ENCODE results near the gene RNU4-1.

RNU4-1 gene

DNA sequence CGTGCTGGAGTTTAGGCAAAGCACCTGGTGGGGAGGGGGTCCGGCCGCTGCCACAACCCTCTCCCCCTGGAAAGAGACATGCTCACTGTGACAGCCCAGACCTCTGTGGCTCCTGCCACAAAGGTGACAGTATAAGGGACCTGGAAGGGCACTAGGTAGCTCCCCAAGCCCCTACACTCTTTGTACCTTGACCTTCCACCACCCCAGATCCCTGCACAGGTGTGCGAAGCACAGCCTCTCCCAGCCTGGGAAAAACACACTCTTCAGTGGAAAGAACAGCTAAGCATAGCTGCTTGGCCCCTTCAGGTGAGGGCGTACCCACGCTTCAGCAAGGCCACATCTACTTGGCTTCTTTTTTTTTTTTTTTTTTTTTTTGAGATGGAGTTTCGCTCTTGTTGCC lies 39.5 kb upstream of the RNU4-1 start:
- TF ChIP-seq ZFP3 (CRISPR knock-in tag; IDR thresholded peaks at IDR 0.05), result no peak
- TF ChIP-seq TOX (CRISPR knock-in tag; IDR thresholded peaks at IDR 0.05; ENCODE audit: borderline replicate concordance), result no peak
- TF ChIP-seq SNAI2 (CRISPR knock-in tag; IDR thresholded peaks at IDR 0.05), result no peak
- TF ChIP-seq ZNF565 (CRISPR knock-in tag; conservative IDR thresholded peaks at IDR 0.05; ENCODE audit: low read depth), result no peak
- TF ChIP-seq, protein P1, sequence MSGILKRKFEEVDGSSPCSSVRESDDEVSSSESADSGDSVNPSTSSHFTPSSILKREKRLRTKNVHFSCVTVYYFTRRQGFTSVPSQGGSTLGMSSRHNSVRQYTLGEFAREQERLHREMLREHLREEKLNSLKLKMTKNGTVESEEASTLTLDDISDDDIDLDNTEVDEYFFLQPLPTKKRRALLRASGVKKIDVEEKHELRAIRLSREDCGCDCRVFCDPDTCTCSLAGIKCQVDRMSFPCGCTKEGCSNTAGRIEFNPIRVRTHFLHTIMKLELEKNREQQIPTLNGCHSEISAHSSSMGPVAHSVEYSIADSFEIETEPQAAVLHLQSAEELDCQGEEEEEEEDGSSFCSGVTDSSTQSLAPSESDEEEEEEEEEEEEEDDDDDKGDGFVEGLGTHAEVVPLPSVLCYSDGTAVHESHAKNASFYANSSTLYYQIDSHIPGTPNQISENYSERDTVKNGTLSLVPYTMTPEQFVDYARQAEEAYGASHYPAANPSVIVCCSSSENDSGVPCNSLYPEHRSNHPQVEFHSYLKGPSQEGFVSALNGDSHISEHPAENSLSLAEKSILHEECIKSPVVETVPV (CRISPR knock-in tag; IDR thresholded peaks at IDR 0.05), result no peak
- no peak for TF ChIP-seq ZNF70 (CRISPR knock-in tag; IDR thresholded peaks at IDR 0.05)
- TF ChIP-seq ISL1 (CRISPR knock-in tag; IDR thresholded peaks at IDR 0.05), result no peak
- no peak for TF ChIP-seq OSR1 (CRISPR knock-in tag; IDR thresholded peaks at IDR 0.05)
- TF ChIP-seq TCF4 (CRISPR knock-in tag; IDR thresholded peaks at IDR 0.05; ENCODE audit: borderline replicate concordance), result no peak
- no peak for TF ChIP-seq ESRRG (CRISPR knock-in tag; IDR thresholded peaks at IDR 0.05)
- no peak for TF ChIP-seq ZFP30 (CRISPR knock-in tag; IDR thresholded peaks at IDR 0.05)
- TF ChIP-seq PPARA (CRISPR knock-in tag; IDR thresholded peaks at IDR 0.05; ENCODE audit: borderline replicate concordance), result no peak
- TF ChIP-seq, protein P2, sequence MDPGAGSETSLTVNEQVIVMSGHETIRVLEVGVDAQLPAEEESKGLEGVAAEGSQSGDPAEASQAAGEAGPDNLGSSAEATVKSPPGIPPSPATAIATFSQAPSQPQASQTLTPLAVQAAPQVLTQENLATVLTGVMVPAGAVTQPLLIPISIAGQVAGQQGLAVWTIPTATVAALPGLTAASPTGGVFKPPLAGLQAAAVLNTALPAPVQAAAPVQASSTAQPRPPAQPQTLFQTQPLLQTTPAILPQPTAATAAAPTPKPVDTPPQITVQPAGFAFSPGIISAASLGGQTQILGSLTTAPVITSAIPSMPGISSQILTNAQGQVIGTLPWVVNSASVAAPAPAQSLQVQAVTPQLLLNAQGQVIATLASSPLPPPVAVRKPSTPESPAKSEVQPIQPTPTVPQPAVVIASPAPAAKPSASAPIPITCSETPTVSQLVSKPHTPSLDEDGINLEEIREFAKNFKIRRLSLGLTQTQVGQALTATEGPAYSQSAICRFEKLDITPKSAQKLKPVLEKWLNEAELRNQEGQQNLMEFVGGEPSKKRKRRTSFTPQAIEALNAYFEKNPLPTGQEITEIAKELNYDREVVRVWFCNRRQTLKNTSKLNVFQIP (CRISPR knock-in tag; IDR thresholded peaks at IDR 0.05; ENCODE audit: borderline replicate concordance, low read depth), result no peak
- TF ChIP-seq ARNTL (CRISPR knock-in tag; IDR thresholded peaks at IDR 0.05; ENCODE audit: borderline replicate concordance, low read depth), result no peak
- TF ChIP-seq CSDC2 (CRISPR knock-in tag; IDR thresholded peaks at IDR 0.05), result no peak
- no peak for TF ChIP-seq ZC3H10 (CRISPR knock-in tag; IDR thresholded peaks at IDR 0.05)
- TF ChIP-seq ZNF8 (CRISPR knock-in tag; IDR thresholded peaks at IDR 0.05), result no peak
- TF ChIP-seq, protein P3, sequence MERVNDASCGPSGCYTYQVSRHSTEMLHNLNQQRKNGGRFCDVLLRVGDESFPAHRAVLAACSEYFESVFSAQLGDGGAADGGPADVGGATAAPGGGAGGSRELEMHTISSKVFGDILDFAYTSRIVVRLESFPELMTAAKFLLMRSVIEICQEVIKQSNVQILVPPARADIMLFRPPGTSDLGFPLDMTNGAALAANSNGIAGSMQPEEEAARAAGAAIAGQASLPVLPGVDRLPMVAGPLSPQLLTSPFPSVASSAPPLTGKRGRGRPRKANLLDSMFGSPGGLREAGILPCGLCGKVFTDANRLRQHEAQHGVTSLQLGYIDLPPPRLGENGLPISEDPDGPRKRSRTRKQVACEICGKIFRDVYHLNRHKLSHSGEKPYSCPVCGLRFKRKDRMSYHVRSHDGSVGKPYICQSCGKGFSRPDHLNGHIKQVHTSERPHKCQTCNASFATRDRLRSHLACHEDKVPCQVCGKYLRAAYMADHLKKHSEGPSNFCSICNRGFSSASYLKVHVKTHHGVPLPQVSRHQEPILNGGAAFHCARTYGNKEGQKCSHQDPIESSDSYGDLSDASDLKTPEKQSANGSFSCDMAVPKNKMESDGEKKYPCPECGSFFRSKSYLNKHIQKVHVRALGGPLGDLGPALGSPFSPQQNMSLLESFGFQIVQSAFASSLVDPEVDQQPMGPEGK (CRISPR knock-in tag; IDR thresholded peaks at IDR 0.05; ENCODE audit: borderline replicate concordance), result no peak
- TF ChIP-seq, protein P4, sequence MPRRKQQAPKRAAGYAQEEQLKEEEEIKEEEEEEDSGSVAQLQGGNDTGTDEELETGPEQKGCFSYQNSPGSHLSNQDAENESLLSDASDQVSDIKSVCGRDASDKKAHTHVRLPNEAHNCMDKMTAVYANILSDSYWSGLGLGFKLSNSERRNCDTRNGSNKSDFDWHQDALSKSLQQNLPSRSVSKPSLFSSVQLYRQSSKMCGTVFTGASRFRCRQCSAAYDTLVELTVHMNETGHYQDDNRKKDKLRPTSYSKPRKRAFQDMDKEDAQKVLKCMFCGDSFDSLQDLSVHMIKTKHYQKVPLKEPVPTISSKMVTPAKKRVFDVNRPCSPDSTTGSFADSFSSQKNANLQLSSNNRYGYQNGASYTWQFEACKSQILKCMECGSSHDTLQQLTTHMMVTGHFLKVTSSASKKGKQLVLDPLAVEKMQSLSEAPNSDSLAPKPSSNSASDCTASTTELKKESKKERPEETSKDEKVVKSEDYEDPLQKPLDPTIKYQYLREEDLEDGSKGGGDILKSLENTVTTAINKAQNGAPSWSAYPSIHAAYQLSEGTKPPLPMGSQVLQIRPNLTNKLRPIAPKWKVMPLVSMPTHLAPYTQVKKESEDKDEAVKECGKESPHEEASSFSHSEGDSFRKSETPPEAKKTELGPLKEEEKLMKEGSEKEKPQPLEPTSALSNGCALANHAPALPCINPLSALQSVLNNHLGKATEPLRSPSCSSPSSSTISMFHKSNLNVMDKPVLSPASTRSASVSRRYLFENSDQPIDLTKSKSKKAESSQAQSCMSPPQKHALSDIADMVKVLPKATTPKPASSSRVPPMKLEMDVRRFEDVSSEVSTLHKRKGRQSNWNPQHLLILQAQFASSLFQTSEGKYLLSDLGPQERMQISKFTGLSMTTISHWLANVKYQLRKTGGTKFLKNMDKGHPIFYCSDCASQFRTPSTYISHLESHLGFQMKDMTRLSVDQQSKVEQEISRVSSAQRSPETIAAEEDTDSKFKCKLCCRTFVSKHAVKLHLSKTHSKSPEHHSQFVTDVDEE (CRISPR knock-in tag; IDR thresholded peaks at IDR 0.05), result no peak
- no peak for ATAC-seq

DNA sequence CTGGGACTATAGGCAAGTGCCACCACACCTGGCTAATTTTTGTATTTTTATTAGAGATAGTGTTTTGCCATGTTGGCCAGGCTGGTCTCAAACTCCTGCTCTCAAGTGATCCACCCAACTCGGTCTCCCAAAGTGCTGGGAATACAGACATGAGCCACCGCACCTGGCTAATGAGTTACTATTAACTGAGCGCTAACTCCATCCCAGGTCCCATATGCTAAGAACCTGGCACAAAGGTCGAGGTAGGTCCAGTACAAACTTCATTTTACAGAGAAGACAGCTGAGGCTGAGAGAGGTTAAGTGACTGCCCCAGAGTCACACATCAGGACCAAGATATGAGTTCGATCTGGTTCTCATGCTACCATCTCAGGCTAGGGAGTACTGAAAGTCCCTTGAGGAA lies 39.0 kb upstream of the RNU4-1 start:
- no peak for TF ChIP-seq PPARA (CRISPR knock-in tag; IDR thresholded peaks at IDR 0.05; ENCODE audit: borderline replicate concordance)
- TF ChIP-seq, protein P4 (CRISPR knock-in tag; IDR thresholded peaks at IDR 0.05), result no peak
- TF ChIP-seq ARNTL (CRISPR knock-in tag; IDR thresholded peaks at IDR 0.05; ENCODE audit: borderline replicate concordance, low read depth), result no peak
- TF ChIP-seq TCF4 (CRISPR knock-in tag; IDR thresholded peaks at IDR 0.05; ENCODE audit: borderline replicate concordance), result no peak
- TF ChIP-seq ZFP3 (CRISPR knock-in tag; IDR thresholded peaks at IDR 0.05), result no peak
- TF ChIP-seq, protein P1 (CRISPR knock-in tag; IDR thresholded peaks at IDR 0.05), result no peak
- no peak for TF ChIP-seq SNAI2 (CRISPR knock-in tag; IDR thresholded peaks at IDR 0.05)
- TF ChIP-seq, protein P3 (CRISPR knock-in tag; IDR thresholded peaks at IDR 0.05; ENCODE audit: borderline replicate concordance), result no peak
- no peak for TF ChIP-seq ISL1 (CRISPR knock-in tag; IDR thresholded peaks at IDR 0.05)
- no peak for TF ChIP-seq ZNF8 (CRISPR knock-in tag; IDR thresholded peaks at IDR 0.05)
- no peak for TF ChIP-seq RARB (CRISPR knock-in tag; IDR thresholded peaks at IDR 0.05)
- ATAC-seq, result no peak

Data from SK-N-SH treated with all-trans-retinoic acid at 6 μM for 48 hours (cell line).